AG09319 (cell line): Measurements from ENCODE around the gene CD58.

Experiments used
- DNase-seq: peaks from one replicate; pipeline ENCODE4 v3.0.0-alpha.2; 2010; ENCODE audit warnings: low read depth; ENCODE audit errors: extremely low read depth
- CTCF ChIP-seq: IDR thresholded peaks from 2 replicates; pipeline ENCODE4 v1.5.1; 2011; ENCODE audit warnings: low read depth, mild to moderate bottlenecking, inconsistent platforms, low read length, moderate library complexity

The CD58 gene

GRCh38 chr1:116508085-116508983 lies 62.5 kb downstream of the CD58 start:
- DNase-seq = no peak
- no peak for TF ChIP-seq CTCF

- no peak for TF ChIP-seq CTCF
- DNase-seq = no peak
Measured at GRCh38 chr1:116507631-116508030, 63.2 kb downstream of the CD58 start.

GRCh38 chr1:116506132-116507004 lies 64.5 kb downstream of the CD58 start:
- no peak for DNase-seq
- TF ChIP-seq CTCF = no peak

GRCh38 chr1:116504308-116505156 lies 66.3 kb downstream of the CD58 start:
- DNase-seq = no peak
- no peak for TF ChIP-seq CTCF

GRCh38 chr1:116503546-116504307 lies 67.1 kb downstream of the CD58 start:
- no peak for DNase-seq
- TF ChIP-seq CTCF = no peak

GRCh38 chr1:116502671-116503314 lies 68.0 kb downstream of the CD58 start:
- TF ChIP-seq CTCF = no peak
- DNase-seq = no peak
